Suprapubic skin (tissue), 4 donors: ENCODE data around the gene IFIT1B. TPM values are rescaled to one million over a fixed set of nuclear protein-coding genes. Genes with fewer than 3 reads are reported as not detected.

ENCODE experiments used
- DNase-seq, 2 donors: peaks; one replicate each; pipeline ENCODE4 v3.0.0-alpha.2; 2019; ENCODE audit warnings: low spot score in 2 of 2
- H3K27ac ChIP-seq: fragments of 200-600 bp; sonication (generic); one replicate; pipeline ENCODE4 v1.5.1; 2019
- H3K27me3 ChIP-seq: fragments of 200-600 bp; sonication (generic); one replicate; pipeline ENCODE4 v1.5.1; 2019
- H3K36me3 ChIP-seq: fragments of 200-600 bp; sonication (generic); one replicate; pipeline ENCODE4 v1.5.1; 2019
- H3K4me1 ChIP-seq: fragments of 200-600 bp; sonication (generic); one replicate; pipeline ENCODE4 v1.5.1; 2019
- H3K4me3 ChIP-seq: fragments of 200-600 bp; sonication (generic); one replicate; pipeline ENCODE4 v1.5.1; 2019; ENCODE audit warnings: mild to moderate bottlenecking
- H3K9me3 ChIP-seq: fragments of 200-600 bp; sonication (generic); one replicate; pipeline ENCODE4 v1.5.1; 2019
- CTCF ChIP-seq, 2 donors: fragments of 200-600 bp in 1 of 2; fragments of 450-650 bp in 1 of 2; sonication (generic) in 1 of 2; IDR thresholded peaks; one replicate each; pipeline ENCODE4 v1.5.1; 2016 to 2019; ENCODE audit warnings: antibody characterized with exemption in 2 of 2, mild to moderate bottlenecking in 1 of 2, moderate library complexity in 1 of 2
- EP300 ChIP-seq: sonication (generic); formaldehyde crosslinking; IDR thresholded peaks from one replicate; pipeline ENCODE4 v1.6.1; 2017; ENCODE audit warnings: antibody characterized with exemption
- POLR2A ChIP-seq, 2 donors: fragments of 450-650 bp; IDR thresholded peaks; one replicate each; pipeline ENCODE4 v1.6.1; 2017; ENCODE audit warnings: antibody characterized with exemption in 2 of 2, mild to moderate bottlenecking in 2 of 2, moderate library complexity in 2 of 2
- POLR2AphosphoS5 ChIP-seq, 3 donors: sonication (generic); formaldehyde crosslinking; IDR thresholded peaks; one replicate each; pipeline ENCODE4 v1.6.1; 2017; ENCODE audit warnings: antibody characterized with exemption in 3 of 3
- WGBS: methylation state at CpG from one replicate; pipeline ENCODE4 v1.1.5; 2018; 5-methylcytosine and 5-hydroxymethylcytosine counted together
- total RNA-seq, 4 donors: library from RNA; depleted of rRNA; stranded (reverse); fragments of >200 nt; gene quantifications; one replicate each; pipeline ENCODE4 v1.1.0, GENCODE V29; 2016

The IFIT1B gene
- total RNA-seq, 4 donors from 2014 or later, result not detected

GRCh38 chr10:89342206-89342958, 35.5 kb upstream of the IFIT1B start:
- WGBS, result 63% methylated on average over 3 of the region's 3 CpGs
- H3K27ac ChIP-seq, result no peak overlapping the region
- no peaks in the 10 kb centered on the region for H3K9me3 ChIP-seq
- DNase-seq, result peak; percentile 73 to 85
- TF ChIP-seq POLR2A (IDR thresholded peaks at IDR 0.05), result no peak
- H3K4me1 ChIP-seq, result peaks cover 14% of the 10 kb centered on the region
- peaks cover 15% of the 10 kb centered on the region for H3K36me3 ChIP-seq
- H3K4me3 ChIP-seq, result no peak overlapping the region
- no peaks in the 10 kb centered on the region for H3K27me3 ChIP-seq

GRCh38 chr10:89343089-89343767, 34.6 kb upstream of the IFIT1B start:
- Histone ChIP-seq H3K4me3 (no peak overlapping the region), H3K27ac (no peak overlapping the region), H3K27me3 (no peaks in the 10 kb centered on the region), H3K4me1 (peaks cover 17% of the 10 kb centered on the region), H3K36me3 (peaks cover 12% of the 10 kb centered on the region), H3K9me3 (no peaks in the 10 kb centered on the region)
- TF ChIP-seq POLR2A (IDR thresholded peaks at IDR 0.05), result no peak
- no peak for TF ChIP-seq POLR2AphosphoS5 (IDR thresholded peaks at IDR 0.05)
- no peak for TF ChIP-seq EP300
- TF ChIP-seq CTCF (IDR thresholded peaks at IDR 0.05), result no peak
- WGBS, result 86% methylated on average over 5 of the region's 5 CpGs
- no peak for DNase-seq

GRCh38 chr10:89344156-89344555, 33.7 kb upstream of the IFIT1B start:
- DNase-seq, result no peak
- Histone ChIP-seq H3K27ac (no peak overlapping the region), H3K4me1 (peaks cover 17% of the 10 kb centered on the region), H3K4me3 (no peak overlapping the region), H3K9me3 (no peaks in the 10 kb centered on the region), H3K27me3 (no peaks in the 10 kb centered on the region), H3K36me3 (peaks cover 4% of the 10 kb centered on the region)
- TF ChIP-seq EP300 (no peak), POLR2AphosphoS5 (IDR thresholded peaks at IDR 0.05) (no peak), POLR2A (IDR thresholded peaks at IDR 0.05) (no peak), CTCF (IDR thresholded peaks at IDR 0.05) (no peak)
- 73% methylated on average over 2 of the region's 2 CpGs for WGBS

- Histone ChIP-seq H3K27me3 (no peaks in the 10 kb centered on the region), H3K4me3 (no peak overlapping the region), H3K36me3 (no peaks in the 10 kb centered on the region), H3K9me3 (no peaks in the 10 kb centered on the region), H3K4me1 (peaks cover 17% of the 10 kb centered on the region), H3K27ac (no peak overlapping the region)
- TF ChIP-seq POLR2A (IDR thresholded peaks at IDR 0.05), result no peak
- no peak for TF ChIP-seq CTCF (IDR thresholded peaks at IDR 0.05)
- TF ChIP-seq EP300, result no peak
- no peak for TF ChIP-seq POLR2AphosphoS5 (IDR thresholded peaks at IDR 0.05)
- 88% methylated on average over 4 of the region's 4 CpGs for WGBS
- DNase-seq, result no peak
Observed at GRCh38 chr10:89345367-89346000, 32.4 kb upstream of the IFIT1B start.

- Histone ChIP-seq H3K36me3 (no peaks in the 10 kb centered on the region), H3K27ac (no peak overlapping the region), H3K4me3 (no peak overlapping the region), H3K9me3 (no peaks in the 10 kb centered on the region), H3K27me3 (no peaks in the 10 kb centered on the region), H3K4me1 (peaks cover 28% of the 10 kb centered on the region)
- TF ChIP-seq POLR2AphosphoS5 (IDR thresholded peaks at IDR 0.05) (peak in 1 of 3 donors; percentile 14), POLR2A (IDR thresholded peaks at IDR 0.05) (no peak)
- 75% methylated on average over 4 of the region's 4 CpGs for WGBS
- no peak for DNase-seq
Observed at GRCh38 chr10:89346405-89347254, 31.2 kb upstream of the IFIT1B start.
